Measurements from ENCODE around the gene KCNH4. TPM values are rescaled to one million over a fixed set of nuclear protein-coding genes. Genes with fewer than 3 reads are reported as not detected.

The KCNH4 gene
- total and polyA plus RNA-seq, 2 of the 13 experiments (the other 11 are each of a cell fraction or from before 2014, with no cell fraction given): 0.01 to 0.09 TPM

- TF ChIP-seq ZNF225 (CRISPR knock-in tag; IDR thresholded peaks at IDR 0.05): no peak
- no peak for TF ChIP-seq ATF2 (CRISPR knock-in tag; IDR thresholded peaks at IDR 0.05)
- TF ChIP-seq REPIN1 (CRISPR knock-in tag; IDR thresholded peaks at IDR 0.05; ENCODE audit: borderline replicate concordance, low read depth): no peak
- no peak for TF ChIP-seq ZNF841 (CRISPR knock-in tag; IDR thresholded peaks at IDR 0.05; ENCODE audit: borderline replicate concordance)
- no peak for TF ChIP-seq HNRNPUL1 (IDR thresholded peaks at IDR 0.05; ENCODE audit: low read depth, low read length)
- TF ChIP-seq ZNF407 (CRISPR knock-in tag; IDR thresholded peaks at IDR 0.05; ENCODE audit: not compliant biosample characterization): no peak
- TF ChIP-seq IRF1 (CRISPR knock-in tag; IDR thresholded peaks at IDR 0.05; ENCODE audit: low read depth): no peak
- TF ChIP-seq HMG20B (CRISPR knock-in tag; conservative IDR thresholded peaks at IDR 0.05): 0 out of 2 replicates have a peak, but pooled peaks have one; percentile 39
- no peak for TF ChIP-seq MBD4 (IDR thresholded peaks at IDR 0.05; ENCODE audit: borderline replicate concordance, low read length)
- no peak for TF ChIP-seq TAF15 (IDR thresholded peaks at IDR 0.05; ENCODE audit: low read depth, low read length, poor library complexity, severe bottlenecking)
- no peak for TF ChIP-seq CENPT (CRISPR knock-in tag; IDR thresholded peaks at IDR 0.05; ENCODE audit: low read depth)
- TF ChIP-seq ZNF678 (CRISPR knock-in tag; IDR thresholded peaks at IDR 0.05): no peak
- no peak for TF ChIP-seq ZFP36L2 (CRISPR knock-in tag; IDR thresholded peaks at IDR 0.05)
- no peak; the same call in 1 of the 2 replicates for TF ChIP-seq ZFP91 (CRISPR knock-in tag; IDR thresholded peaks at IDR 0.05; ENCODE audit: borderline replicate concordance)
- TF ChIP-seq ZNF773 (CRISPR knock-in tag; IDR thresholded peaks at IDR 0.05; ENCODE audit: borderline replicate concordance): no peak
Measured at GRCh38 chr17:42135664-42136653, 45.0 kb downstream of the KCNH4 start (continued).

All from HepG2 (cell line).